NCI-H2227 (cell line): Measurements from ENCODE around the gene MT1E.
"Not testable (repeated sequence)": the region's sequence is repeated elsewhere in the genome, so short reads cannot be mapped to it uniquely, and the experiment has no call there.

ENCODE experiments used
- DNase-seq: peaks from one replicate; lab custom pipeline; 2025; ENCODE audit not compliant: unreplicated experiment; lab: John Stamatoyannopoulos, UW

Gene MT1E

DNA sequence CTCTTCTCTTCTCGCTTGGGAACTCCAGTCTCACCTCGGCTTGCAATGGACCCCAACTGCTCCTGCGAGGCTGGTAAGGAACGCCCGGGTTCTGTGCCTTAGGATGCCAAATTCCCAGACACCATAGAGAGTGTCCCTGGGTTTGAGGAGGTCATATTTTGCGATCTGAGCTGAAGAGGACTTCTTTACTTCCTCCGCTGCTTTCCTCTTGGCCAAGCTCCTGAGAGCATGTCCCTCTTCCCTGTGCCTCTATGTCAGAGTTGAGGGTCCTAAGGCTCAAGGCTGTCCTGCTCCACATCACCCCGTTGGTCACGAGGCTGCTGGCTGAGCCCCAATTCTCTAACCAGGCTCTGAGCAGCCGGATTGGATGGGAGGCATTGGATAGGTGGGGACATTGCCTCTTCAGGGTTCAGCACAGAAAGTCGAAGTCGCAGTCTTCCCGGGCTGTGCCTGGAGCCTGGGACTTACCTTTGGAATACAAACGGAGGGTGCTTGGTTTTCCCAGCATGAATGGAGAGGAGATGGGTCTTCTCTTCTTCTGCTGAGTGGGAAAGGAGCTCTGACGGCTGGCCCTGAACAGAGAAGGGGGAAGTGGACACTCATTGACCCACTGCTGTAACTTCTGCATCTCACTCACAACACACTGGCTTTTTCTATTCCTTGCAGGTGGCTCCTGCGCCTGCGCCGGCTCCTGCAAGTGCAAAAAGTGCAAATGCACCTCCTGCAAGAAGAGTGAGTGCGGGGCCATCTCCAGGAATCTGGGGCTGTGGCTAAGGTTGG, 44.4 kb downstream of the MT1E start:
- no peak for DNase-seq

DNA sequence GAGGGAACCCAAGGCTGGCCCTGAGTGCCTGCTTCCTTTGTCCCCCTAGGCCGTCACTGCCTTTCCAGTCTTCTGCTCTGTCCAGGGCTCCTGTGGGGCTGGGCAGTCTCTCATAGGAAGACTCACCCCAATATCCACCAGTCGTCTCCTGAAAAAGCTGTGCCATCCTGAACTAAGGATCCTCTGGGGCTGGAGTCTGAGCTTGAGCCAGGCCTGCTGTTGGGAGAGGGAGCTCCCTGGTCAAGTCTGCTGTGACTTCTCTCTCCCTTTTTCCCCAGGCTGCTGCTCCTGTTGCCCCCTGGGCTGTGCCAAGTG, 45.0 kb downstream of the MT1E start:
- DNase-seq: no peak

DNA sequence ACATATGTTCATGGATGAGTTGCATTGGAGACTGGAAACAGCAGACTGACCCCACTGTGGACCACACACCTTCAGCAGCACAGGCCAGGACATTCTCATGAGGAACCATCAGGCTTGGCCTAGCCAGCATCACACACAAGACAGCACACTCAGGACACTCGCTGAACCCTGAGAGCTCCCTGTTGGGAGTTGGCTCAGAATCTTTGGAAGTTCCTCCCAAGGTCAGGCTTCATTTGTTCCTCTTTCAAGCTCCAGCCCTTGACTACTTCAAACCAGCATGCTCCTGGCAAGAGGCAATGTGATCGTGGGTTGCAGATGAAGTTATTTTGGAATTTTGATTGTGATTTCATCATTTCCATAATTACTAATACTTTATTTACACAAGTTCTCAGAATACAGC, 46.1 kb downstream of the MT1E start:
- DNase-seq: not testable (repeated sequence)

DNA sequence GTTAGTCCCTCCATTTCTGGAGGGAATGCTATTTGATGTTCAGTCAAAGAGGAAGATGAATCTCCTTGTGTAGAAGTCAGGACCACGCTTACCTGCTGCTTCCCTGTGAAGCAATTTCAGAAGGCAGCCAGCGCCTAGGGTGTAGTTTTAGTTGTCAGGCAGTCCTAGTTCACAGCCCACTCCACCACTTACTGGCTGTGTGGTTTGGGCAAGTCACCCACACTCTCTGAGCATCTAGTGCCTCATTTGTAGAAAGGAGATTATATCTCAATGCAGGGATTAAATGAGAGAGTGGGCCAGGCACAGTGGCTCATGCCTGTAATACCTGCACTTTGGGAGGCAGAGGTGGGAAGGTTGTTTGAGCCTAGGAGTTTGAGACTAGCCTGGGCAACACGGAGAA, 46.6 kb downstream of the MT1E start:
- not testable (repeated sequence) for DNase-seq

DNA sequence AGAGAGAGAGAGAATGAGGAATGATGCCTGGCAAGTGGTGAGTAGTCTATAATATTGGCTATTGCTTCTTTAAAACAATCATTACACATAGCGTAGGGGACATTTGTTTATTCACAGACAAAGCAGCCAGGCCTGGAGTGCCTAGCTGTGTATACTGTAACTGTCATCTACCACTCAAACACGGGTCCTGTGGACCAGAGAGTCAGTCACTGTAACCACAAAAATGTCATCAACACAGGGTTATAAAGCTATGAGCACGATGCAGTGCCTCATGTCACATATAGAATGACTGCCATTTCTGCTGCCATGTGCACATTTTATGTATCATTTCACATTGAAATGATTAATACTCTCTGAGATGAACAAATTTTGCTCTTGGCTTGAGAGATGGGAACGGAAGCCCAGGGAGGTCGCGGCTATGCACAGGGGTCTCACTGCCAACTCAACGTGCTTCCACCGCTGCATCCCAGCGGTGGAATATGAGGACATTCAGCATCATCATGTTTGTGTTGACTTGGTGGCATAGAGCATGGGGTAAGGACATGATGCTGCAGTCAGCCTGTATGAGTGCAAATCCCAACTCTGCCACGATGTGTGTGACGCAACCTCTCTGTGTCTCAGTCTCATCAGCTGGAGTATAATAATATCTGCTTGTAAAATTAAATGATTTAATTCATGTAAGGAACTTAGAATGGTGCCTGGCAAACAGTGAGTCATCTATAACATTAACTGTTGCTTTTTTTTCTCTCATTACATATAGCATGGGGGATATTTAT, 47.4 kb downstream of the MT1E start:
- no peak for DNase-seq

DNA sequence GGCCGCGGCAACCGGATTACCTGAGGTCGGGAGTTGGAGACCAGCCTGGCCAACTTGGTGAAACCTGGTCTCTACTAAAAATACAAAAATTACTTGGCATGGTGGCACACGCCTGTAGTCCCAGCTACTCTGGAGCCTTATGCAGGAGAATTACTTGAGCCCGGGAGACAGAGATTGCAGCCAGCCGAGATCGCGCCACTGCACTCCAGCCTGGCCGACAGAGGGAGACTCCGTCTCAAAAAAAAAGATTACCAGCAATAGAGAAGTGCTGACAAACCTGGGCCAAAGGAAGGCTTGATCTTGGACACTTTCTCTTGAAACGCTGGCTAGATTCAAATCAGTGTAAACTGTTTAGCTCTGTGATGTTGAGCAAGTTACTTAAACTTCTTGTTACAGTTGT, 48.3 kb downstream of the MT1E start:
- peak; percentile 6 for DNase-seq

DNA sequence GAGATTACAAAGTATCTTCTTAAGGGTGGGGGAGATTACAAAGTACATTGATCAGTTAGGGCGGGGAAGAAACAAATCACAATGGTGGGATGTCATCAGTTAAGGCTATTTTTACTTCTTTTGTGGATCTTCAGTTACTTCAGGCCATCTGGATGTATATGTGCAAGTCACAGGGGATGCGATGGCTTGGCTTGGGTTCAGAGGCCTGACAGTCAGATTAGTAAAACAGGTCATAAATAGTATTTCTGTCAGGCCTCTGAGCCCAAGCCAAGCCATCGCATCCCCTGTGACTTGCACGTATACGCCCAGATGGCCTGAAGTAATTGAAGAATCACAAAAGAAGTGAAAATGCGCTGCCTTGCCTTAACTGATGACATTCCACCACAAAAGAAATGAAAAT, 49.0 kb downstream of the MT1E start:
- DNase-seq: not testable (repeated sequence)

DNA sequence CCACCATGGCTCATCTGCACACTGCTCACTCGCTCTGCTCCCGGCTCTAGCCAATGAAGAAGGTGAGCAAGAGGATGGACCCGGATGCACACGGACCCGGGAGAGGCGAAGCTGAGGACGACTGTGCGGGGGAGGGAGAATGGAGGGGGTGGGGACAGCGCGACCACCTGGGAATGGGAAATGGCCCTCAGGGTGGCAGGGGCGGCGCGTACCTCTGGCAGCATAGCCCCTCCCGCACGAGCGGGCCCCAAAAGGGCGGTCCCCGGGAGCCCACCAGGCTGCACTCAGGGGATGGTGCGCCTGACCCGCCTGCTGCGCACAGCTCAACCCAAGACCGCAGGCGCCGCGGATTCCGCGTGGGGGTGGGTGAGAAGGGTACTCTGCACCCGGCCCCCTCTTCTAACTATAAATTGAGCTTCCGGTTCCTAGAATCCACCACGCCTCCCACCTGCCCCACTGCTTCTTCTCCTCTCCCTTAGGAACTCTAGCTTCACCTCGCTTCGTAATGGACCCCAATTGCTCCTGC, 50.2 kb downstream of the MT1E start:
- DNase-seq: peak; percentile 71
